ENCODE data around the gene EEFSEC.

The EEFSEC gene

GRCh38 chr3:128217702-128218547 is 64.6 kb downstream of the EEFSEC start:
- no peak for DNase-seq (ENCODE audit: low read depth in 2 of 2)

- DNase-seq (ENCODE audit: low read depth in 2 of 2) = no peak
Observed at GRCh38 chr3:128218548-128219257, 65.4 kb downstream of the EEFSEC start.

DNA sequence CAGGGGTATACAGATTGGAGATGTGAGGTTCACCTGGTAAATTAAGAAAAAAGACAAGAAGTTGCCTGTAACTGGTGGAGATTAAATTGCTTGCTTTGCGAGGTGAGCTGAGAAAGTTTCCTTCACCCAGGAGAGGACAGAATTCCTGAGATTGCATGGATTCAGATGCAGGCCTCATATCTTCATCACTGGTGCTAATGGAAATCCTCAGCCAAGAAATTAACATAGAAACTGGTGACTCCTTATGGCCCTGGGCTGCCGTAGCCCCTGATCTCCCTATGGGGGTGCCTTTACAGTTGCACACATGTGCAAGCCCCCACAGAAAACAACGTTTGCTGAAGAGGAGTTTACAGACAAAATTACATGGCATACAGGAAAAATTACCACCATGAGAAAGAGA is 68.0 kb downstream of the EEFSEC start:
- DNase-seq (ENCODE audit: low read depth in 2 of 2) = no peak

GRCh38 chr3:128222796-128223385 is 69.6 kb downstream of the EEFSEC start:
- no peak for DNase-seq (ENCODE audit: low read depth in 2 of 2)

DNA sequence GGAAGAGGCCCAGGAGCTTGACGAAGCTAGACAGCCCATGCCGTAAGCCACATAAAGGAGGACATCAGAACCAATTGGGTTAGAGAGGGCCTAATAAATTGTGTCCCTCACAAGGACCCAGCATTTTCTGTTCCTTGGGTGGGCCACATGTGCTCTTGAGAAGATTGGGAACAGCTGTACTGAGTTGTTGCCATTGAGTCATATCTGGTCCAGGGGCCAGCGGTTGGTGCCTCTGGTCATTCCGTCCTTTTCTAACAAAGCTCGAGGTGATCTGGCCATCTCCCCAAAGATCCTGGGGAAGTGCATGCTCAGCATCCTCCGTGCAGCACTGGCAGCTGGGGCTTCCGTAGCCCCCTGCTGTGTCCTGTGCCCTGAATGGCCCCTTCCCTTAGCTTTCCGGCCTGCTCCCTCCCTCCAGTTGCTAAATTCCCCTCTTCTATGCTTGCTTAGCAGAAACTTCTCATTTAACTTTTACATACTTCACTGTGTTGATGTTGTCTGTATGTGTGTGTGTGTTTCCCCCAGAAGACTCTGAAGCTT is 73.0 kb downstream of the EEFSEC start:
- no peak for DNase-seq (ENCODE audit: low read depth in 2 of 2)

- DNase-seq (ENCODE audit: low read depth in 2 of 2) = peak; percentile 6 to 11
Observed at GRCh38 chr3:128226795-128227395, 73.6 kb downstream of the EEFSEC start.

DNA sequence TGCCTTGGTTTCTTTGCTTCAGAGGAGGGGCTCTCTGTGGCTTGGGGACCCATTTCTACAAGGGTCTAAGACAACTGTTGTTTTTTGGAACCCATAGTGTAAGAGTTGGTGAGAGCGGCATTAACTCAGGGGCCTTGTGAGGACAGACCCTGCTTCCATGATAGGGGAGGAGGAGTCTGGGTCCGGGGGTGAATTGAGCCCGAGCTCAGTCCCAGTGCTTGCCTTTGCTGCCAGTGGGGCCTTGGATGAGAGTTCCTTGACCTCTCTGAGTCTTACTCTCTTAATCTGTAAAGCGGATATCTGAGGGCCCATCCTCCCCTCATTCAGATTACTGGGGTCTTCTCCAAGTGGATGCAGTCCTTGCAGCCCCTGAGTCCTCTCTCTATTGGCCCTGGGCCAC is 74.2 kb downstream of the EEFSEC start:
- DNase-seq (ENCODE audit: low read depth in 2 of 2) = no peak

DNA sequence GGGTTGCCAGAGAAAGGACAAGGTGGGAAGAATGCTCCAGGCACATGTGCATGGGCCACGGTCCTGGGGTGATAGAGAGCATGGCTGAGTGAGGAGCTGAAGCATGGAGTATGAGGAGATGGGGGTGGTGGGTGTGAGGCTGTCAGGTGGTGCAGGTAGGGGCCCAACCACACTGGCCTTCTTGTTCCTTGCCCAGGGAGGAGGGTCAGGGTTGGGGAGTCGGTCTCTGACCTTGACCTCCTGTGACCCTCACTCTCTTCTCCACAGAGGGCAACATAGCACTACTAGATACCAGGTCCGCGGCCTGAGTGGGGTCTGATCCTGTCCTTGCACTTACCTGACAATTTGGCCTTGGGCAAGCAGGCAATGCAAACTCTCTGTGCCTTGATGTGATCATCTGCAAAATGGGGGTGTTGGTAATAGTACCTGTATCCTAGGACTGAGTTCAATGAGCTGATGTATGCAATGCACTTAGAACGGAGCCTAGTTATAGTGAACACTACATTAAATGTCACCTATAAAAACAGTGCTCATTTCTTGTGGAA is 75.2 kb downstream of the EEFSEC start:
- no peak for DNase-seq (ENCODE audit: low read depth in 2 of 2)

DNA sequence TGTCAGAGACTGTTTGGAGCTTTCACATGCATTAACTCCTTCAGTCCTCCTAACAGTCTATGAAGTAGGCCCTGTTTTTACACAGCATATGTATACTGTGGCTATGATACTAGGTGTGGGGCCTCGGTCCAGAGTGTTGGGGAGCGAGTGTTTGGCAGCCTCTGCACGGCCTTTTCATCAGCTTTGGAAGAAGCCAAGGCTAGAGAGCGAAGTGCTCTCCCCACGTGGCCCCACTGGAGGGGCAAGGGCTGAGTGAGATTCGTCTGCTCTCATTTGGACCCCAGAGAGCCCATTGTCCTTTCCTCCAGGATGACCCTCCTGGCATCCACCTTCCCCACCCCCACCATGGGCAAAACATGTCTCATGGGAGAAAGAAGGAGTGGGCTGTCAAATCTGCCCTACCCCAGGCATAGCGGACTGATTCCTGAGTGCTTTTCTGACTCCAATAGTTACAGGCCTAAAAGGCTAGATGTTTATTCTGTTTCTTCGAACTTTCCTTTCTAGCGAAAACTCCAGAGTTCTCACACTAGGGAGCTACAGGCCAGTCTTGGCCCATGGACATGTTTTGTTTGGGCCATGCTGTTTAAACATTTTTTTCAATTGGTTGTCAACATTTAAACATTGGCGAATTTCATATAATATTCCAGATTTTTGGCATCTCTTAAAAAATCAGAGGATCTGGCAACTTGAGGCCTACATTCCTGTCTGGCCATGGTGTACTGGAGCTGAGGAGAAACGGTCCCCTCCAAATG is 76.0 kb downstream of the EEFSEC start:
- DNase-seq (ENCODE audit: low read depth in 2 of 2) = no peak

GRCh38 chr3:128231606-128232005 is 78.3 kb downstream of the EEFSEC start:
- no peak for DNase-seq (ENCODE audit: low read depth in 2 of 2)

- no peak for DNase-seq (ENCODE audit: low read depth in 2 of 2)
Observed at GRCh38 chr3:128232376-128233178, 79.3 kb downstream of the EEFSEC start.

- DNase-seq (ENCODE audit: low read depth in 2 of 2) = no peak
Observed at GRCh38 chr3:128235207-128235926, 82.1 kb downstream of the EEFSEC start.

GRCh38 chr3:128236657-128237056 is 83.4 kb downstream of the EEFSEC start:
- DNase-seq (ENCODE audit: low read depth in 2 of 2) = no peak

GRCh38 chr3:128237348-128238183 is 84.3 kb downstream of the EEFSEC start:
- DNase-seq (ENCODE audit: low read depth in 2 of 2) = no peak

GRCh38 chr3:128238184-128238489 is 84.9 kb downstream of the EEFSEC start:
- DNase-seq (ENCODE audit: low read depth in 2 of 2) = no peak

GRCh38 chr3:128239304-128239703 is 86.0 kb downstream of the EEFSEC start:
- no peak for DNase-seq (ENCODE audit: low read depth in 2 of 2)

- DNase-seq (ENCODE audit: low read depth in 2 of 2) = no peak
Observed at GRCh38 chr3:128240232-128240631, 87.0 kb downstream of the EEFSEC start.

GRCh38 chr3:128241741-128242140 is 88.5 kb downstream of the EEFSEC start:
- no peak for DNase-seq (ENCODE audit: low read depth in 2 of 2)

Measured in stimulated activated CD4-positive, alpha-beta T cell treated with anti-CD3 and anti-CD28 coated beads, Interleukin-1b, Interleukin-23, amount 100 ng/mL, for 4 hours (primary cell).